Measurements from ENCODE around the gene PPP1R12A.
"Not testable (repeated sequence)": the region's sequence is repeated elsewhere in the genome, so short reads cannot be mapped to it uniquely, and the experiment has no call there.

PPP1R12A gene

DNA sequence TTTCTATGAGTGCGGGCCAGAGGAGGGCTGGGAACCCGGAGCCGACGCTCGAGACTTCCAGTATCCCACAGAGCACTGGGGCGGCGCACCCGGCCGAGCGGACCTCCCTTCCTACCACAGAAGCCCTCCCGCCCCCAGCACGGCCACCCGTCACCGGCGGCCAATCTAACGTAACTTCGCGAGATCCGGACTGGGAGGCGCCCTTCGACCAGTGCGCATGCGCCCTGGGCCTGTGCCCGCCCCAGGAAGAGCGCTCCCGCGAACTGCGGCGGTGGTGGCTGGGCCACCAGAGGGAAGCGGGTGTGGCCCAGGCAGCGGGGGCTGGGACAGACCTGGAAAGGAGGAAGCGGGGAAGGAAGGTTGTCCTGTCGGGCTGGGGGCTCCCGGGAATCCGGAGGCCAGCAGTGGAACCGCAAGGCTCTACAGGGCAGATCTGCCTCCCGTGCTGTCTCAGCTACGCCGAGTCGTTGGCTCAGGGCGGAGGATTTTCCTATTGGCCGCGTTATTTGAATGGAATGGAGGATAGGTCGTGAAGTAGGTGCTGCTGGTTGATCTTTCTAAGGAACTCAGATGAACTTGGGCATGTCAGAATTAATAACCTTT, at the start of gene PPP1R12A:
TSS of gene PPP1R12A (minus strand) at position 77 of the 603 bp plus-strand sequence. CDS start 166 bp downstream, outside the sequence.
- peak; percentile 99 for DNase-seq

- no peak for DNase-seq
These were observed 49.2 kb upstream of the PPP1R12A start for GRCh38 chr12:79983986-79984620.

GRCh38 chr12:79983492-79983891, 48.6 kb upstream of the PPP1R12A start:
- no peak for DNase-seq

- no peak for DNase-seq
These were observed 47.5 kb upstream of the PPP1R12A start for GRCh38 chr12:79982086-79983062.

- no peak for DNase-seq
These were observed 43.8 kb upstream of the PPP1R12A start for GRCh38 chr12:79978692-79979091.

DNA sequence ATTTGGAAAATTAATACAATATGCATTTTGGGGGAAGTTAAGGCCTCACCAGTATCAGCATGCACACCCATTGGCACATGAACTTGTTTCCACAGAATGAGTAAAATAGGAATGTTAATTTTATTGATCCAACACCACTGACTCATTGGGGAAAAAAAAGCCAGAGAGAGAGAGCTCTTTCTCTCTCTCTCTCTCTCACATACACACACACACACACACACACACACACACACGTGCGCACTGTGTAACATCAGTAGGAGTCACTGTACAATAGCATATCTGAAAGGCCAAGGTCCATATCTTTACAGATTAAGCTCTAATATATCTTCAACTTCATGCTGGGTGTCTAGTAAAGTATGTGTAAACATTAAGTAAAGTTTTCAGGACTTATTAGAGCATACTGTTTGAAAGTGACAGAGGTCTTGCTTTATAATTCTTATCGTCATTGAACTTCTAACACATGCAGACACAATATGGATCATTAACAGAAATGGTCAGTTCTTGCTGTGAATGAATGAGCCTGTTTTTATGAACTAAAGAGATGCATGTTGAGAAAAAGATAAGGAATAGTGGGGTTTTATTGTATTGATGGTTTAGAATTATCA, 43.1 kb upstream of the PPP1R12A start:
- DNase-seq, result not testable (repeated sequence)

GRCh38 chr12:79975143-79975542, 40.2 kb upstream of the PPP1R12A start:
- no peak for DNase-seq

GRCh38 chr12:79973801-79974200, 38.9 kb upstream of the PPP1R12A start:
- no peak for DNase-seq

- DNase-seq, result no peak
These were observed 29.3 kb upstream of the PPP1R12A start for GRCh38 chr12:79964100-79964627.

DNA sequence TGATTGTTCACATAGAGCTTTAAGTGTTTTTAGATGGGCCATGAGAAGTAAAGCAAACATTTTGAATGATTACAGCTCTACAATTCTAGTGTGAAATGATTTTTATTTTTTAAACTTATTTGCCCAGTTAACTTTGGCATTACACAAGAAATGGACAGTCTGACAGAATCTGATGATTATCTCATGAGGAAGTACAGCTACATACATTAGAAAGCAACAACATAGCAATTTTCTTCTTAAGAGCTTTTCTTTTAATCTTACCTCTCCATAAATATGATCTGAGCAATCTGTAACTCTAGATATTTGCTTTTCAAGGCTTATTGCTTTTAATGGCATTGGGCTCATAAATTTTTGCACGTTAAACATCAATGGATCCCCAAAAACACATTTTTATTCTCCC, 26.5 kb upstream of the PPP1R12A start:
- DNase-seq, result no peak

DNA sequence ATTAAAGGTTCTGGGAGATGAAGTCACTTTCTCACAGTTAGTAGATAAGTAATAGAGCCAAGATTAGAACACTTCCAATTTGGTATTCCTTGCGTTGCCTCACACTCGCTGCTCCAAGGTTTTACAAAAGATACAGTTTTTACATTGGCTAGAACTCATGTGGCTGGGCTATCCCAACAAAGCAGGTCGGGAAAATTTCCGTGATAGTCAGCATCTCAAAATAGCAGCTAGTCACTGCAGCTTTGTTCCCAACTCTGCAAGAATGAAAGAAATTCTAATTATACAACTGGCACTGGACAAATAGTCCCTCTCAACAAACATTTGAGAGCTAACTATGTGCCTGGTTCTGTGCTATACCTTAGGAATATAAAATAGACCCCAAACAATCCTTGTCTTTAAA, 24.6 kb upstream of the PPP1R12A start:
- DNase-seq, result no peak

DNA sequence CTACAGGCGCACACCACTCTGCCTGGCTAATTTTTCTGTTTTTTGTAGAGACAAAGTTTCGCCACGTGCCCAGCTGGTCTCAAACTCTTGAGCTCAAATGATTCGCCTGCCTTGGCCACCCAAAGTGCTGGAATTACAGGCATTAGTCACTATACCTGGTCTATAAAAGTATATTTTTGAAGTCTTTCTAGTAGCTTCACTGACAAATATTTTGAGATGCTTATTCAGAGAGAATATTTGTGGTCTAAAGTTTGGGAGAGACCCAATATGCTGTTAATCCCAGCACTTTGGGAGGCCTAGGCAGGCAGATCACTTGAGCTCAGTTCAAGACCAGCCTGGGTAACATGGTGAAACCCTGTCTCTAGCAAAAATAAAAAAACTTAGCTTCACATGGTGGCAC, 22.0 kb upstream of the PPP1R12A start:
- no peak for DNase-seq

GRCh38 chr12:79955561-79955960, 20.7 kb upstream of the PPP1R12A start:
- DNase-seq, result no peak

DNA sequence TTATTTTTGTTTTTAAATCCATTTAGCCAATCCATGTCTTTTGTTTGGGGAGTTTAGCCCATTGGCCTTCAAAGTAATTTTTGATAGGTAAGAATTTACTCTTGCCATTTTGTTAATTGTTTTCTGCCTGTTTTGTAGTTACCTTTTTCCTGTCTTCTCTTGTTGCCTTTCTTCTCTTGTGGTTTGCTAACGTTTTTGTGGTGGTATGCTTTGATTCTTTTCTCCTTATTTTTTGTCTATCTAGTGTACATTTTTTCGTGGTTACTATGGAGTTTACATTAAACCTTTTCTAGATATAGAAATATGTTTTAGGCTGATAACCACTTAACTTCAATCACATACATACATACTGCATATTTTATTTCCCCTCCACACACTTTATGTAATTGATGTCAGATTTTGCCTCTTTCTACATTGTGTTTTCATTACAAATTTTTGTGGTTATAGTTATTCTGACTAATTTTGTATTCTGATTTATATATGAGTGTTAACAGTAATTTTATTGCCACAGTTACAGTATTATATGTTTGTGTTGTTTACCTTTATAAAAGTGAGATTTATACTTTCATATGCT, 19.2 kb upstream of the PPP1R12A start:
- DNase-seq, result no peak

DNA sequence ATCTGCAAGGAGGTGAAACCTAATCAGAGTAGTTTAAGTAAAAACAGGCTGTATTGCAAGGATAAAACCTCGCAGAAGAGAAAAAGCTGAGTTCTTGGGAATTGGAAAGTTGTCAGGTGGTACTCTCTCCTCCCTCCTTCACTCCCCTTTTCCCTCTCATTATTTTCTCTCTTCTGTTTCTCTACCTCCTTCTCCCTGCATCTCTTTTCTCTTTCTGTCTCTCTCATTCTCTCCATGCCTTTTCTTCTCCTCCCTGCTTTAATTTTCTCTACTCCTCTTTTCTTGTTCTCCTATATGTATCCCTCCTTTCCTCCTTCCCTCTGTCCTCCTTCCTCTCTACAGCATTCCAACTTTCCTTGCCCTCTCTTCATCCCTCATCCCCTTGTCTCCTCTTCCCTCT, 14.2 kb upstream of the PPP1R12A start:
- DNase-seq, result no peak

GRCh38 chr12:79945433-79945832, 10.5 kb upstream of the PPP1R12A start:
- no peak for DNase-seq

GRCh38 chr12:79944565-79944964, 9.7 kb upstream of the PPP1R12A start:
- no peak for DNase-seq

DNA sequence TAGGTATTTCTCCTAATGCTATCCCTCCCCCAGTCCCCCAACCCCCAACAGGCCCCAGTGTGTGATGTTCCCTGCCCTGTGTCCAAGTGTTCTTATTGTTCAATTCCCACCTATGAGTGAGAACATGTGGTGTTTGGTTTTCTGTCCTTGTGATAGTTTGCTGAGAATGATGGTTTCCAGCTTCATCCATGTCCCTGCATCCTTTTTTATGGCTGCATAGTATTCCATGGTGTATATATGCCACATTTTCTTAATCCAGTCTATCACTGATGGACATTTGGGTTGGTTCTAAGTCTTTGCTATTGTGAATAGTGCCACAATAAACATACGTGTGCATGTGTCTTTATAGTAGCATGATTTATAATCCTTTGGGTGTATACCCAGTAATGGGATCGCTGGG, 7.9 kb upstream of the PPP1R12A start:
- DNase-seq, result not testable (repeated sequence)

DNA sequence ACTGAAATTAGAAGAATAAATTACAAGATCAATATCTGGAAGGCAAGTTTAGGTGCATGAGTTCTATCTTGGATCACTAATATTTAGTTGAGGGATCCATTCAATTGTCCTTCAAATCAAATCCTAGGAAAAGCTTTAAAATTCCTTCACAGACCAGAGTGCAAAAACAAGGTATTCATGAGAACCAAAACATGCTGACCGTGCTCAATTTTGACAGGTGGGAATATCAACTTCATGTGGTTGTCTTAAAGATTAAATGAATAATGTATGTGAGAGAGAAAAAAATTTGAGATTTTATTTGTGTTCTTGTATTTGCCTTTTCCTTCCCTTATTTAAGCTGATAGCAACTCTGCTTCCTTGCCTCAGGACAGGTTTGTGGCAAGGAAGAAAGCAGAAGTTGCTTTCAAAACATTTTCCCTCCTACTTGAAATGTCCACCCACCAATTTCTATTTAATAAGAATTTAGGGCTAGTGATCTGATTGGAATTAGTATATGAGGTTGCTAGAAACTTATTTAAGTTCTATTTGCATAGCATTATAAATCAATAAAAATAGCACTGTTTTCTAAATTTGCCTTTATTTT, 4.9 kb upstream of the PPP1R12A start:
- no peak for DNase-seq

- no peak for DNase-seq
These were observed 3.9 kb upstream of the PPP1R12A start for GRCh38 chr12:79938843-79939242.

DNA sequence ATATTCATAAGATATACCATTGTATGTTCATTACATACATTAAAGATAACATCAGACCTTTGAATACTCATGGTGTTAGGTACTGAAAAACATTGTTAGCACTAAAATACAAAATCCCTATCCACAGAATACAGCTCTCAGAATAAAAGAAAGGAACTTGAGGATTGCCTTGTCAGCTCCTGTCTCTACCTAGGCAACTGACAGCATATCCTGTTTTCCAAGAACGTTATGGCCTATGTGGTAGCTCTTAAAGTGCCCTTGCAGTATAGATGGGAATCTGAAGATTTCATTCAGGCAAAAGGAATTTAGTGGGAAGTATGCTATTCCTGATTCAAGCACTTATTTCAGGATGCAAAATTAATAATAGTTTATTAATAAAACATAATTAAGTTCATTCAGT, 1.8 kb upstream of the PPP1R12A start:
- no peak for DNase-seq

Measured in left hindlimb (tissue), 1 donor.